Measurements from ENCODE around the gene TTLL10. TPM values are rescaled to one million over a fixed set of nuclear protein-coding genes. Genes with fewer than 3 reads are reported as not detected.
A peak's percentile ranks its signal among the peaks of the same experiment; 100 is the strongest.

Gene TTLL10
- total RNA-seq, 1 donor from 2014 or later, result 0.22 TPM

- DNase-seq (ENCODE audit: low spot score), result no peak
- intact Hi-C loops (cut with DNase I), result no loop called here
These were observed 66.1 kb downstream of the TTLL10 start for GRCh38 chr1:1239614-1240347.

- intact Hi-C loops (cut with DNase I), result no loop called here
- no peak for DNase-seq (ENCODE audit: low spot score)
These were observed 66.7 kb downstream of the TTLL10 start for GRCh38 chr1:1240348-1240732.

DNA sequence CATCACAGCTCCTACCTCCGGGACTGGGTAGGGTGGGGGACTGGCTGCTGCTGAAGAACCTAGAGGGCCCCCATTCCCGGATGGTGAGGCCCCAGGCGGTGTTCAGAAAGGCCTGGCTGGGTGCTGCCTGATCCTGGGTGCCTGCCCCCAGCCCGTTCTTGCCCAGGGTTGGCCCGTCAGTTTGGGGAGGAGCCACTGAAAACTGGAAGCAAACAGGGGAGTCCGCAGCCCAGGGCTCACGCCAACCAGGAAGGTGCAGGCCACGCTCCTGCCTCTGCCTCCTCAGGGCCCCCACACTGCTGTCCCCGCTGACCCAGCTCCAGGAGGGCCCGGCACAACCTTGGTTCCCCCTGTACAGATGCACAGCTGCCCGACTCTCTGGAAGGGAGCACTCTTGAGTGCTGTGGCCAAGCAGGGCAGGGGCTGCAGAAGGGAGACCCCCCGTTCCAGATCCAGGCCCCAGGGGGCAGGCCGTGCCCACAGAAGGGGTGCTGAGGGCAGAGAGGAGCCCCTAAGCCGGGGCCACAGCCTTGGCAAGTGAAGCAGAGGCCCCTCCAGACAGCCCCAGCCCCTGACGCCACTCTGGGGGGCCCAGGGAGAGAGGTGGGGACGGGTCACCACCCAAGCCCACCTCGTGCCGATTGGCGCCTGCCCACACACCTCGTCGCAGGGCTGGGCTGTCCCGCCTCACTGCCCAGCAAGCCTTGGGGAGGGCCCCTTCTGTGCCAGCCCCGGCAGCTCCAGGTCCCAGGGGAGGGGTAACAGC lies 67.3 kb downstream of the TTLL10 start:
- intact Hi-C loops (cut with DNase I), result no loop called here
- DNase-seq (ENCODE audit: low spot score), result no peak

DNA sequence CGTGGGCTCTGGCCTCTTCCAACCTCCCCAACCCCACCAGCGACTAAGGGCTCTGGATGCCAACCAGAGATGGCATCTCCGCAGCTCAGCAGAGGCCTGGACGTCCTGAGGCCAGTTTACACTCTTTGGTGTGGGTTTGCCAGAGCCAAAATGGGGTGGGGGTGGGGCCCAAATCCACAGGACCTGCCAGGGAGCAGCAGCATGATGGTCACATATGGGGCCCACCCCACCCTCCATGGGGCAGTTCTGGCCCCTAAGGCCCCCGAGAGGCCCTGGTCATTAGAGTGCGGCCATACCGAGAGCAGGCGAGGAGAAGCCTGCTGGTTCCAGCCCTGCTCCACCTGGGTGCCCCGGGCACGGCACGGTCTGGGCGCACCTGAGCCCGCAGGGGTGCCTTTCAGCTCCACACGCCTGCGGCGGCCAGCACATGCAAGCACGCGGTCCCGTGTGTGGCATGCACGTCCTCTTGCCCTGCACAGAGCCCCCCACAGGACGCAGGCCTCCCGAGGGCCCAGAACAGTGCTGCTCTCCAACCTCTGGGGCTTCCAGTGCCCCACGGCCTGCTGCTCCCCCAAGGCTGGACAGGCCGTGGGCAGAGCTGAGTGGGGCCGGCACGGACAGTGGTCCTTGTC lies 68.0 kb downstream of the TTLL10 start:
- intact Hi-C loops (cut with DNase I), result no loop called here
- no peak for DNase-seq (ENCODE audit: low spot score)

DNA sequence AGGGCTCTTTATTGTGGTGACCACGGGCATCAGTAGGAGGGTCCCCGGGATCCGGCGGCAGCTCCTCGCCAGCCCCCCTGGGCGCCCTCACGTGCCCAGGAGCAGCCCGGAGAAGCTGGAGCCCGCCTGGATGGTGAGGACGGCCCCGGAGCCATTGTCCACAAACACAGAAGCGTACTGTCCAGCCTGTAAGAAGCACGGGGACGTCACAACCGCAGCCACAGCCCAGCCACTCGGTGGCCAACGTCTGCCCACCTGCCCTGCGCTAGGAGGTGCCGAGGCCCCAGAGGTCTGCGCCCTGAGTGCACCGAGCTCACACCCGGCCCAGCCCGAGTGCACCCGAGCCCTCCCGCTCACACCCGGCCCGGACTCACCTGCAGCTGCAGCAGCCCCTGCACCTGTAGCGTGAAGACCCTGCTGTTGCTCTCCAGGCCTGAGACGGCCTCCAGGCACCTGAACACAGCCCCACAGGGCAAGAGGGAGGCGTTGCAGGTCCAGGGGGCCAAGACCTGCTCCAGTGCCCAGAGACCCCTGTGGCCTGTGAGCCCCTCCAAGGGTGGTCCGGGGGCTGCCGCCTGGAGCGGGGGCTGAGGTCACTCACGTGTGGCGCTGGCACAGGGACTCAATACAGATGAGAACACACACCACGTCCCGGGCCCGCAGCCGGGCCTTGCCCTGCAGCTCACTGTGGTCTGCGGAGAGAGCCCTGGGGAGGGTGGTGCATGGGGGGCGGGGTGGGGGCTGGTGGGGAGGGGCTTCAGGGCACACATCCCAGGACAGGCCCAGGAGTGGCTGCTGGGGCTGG lies 69.0 kb downstream of the TTLL10 start:
- intact Hi-C loops (cut with DNase I), result no loop called here

GRCh38 chr1:1243266-1243660 lies 69.6 kb downstream of the TTLL10 start:
- DNase-seq (ENCODE audit: low spot score), result no peak
- intact Hi-C loops (cut with DNase I), result no loop called here

More for the DNA sequence above, 69.0 kb downstream of the TTLL10 start:
- DNase-seq (ENCODE audit: low spot score), result no peak

DNA sequence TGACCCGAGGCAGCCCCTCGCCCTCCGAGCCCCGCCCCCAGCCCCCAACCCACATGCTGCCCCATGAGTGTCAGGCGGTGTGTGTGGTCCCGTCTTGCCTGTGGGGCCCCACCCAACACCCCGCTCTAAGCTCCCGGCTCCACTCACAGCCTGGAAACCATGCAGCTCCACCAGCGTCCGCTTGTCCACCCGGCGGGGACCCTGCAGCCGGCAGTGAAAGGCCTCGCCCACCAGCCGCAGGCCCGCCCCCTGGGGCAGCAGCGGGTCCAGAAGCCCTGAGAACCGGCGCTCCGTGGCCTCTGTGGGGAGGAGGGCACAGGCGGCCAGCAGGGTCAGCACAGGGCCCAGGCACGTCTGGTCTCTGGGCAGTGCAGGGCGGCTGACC lies 70.1 kb downstream of the TTLL10 start:
- intact Hi-C loops (cut with DNase I), result no loop called here
- DNase-seq (ENCODE audit: low spot score), result no peak

DNA sequence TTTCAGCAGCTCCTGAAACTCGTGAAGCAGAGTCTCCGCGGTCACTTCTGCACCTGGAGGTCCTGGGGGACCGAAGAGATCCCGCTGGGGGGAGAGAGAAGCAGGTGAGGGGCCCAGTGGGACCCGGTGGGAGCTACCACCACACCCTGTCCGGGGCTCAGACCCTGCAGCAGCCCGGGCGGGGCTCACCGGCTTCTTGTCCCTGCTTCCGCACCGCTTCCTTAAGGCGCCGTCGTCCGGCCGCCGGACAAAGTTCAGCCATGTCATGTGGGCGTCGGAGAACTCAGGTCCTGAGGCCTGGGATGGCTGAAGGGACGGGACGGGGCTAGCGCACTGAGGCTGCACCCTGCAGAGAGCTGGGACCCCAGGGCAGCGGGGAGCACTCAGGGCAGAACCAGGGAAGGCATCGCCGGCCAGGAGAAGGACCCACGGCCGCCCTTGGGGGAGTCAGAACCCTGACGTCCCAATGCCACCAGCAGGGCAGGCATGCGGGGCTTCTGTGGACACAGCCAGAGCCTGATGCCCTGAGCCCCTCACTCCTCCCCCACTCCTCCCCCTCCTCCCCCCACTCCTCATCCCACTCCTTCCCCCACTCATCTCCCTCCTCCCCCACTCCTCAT lies 70.6 kb downstream of the TTLL10 start:
- DNase-seq (ENCODE audit: low spot score), result no peak
- intact Hi-C loops (cut with DNase I), result no loop called here

DNA sequence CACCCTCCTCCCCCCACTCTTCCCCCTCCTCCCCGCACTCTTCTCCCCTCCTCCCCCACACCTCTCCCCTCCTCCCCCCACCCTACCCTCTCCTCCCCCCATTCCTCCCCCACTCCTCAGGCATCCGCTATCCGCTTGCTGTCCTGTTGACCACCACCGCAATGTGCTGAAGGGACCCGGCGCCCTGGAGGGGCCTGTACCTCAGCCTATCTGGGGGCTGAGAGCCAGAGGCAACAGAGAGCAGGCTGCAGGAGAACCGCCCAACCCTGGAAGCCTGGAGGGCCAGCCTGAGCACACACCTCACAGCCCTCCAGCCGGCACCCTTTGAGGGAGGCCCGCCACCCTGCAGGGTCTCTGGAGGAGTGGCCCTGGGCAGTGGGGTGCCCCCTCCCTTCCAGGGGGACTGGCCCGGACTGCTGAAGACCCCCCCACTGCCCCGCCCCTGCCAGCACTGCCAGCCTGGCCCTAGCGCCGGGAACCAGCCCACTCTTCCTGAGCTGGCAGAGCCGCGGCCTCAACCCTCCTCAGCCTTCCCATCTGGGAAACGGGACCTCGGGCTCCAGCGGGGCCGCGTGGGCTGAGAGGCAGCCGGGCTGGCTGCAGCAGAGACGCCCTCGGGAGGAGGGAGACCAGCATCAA lies 71.6 kb downstream of the TTLL10 start:
- intact Hi-C loops (cut with DNase I), result no loop called here
- DNase-seq (ENCODE audit: low spot score), result no peak

GRCh38 chr1:1245817-1246576 lies 72.3 kb downstream of the TTLL10 start:
- no peak for DNase-seq (ENCODE audit: low spot score)
- intact Hi-C loops (cut with DNase I), result no loop called here

DNA sequence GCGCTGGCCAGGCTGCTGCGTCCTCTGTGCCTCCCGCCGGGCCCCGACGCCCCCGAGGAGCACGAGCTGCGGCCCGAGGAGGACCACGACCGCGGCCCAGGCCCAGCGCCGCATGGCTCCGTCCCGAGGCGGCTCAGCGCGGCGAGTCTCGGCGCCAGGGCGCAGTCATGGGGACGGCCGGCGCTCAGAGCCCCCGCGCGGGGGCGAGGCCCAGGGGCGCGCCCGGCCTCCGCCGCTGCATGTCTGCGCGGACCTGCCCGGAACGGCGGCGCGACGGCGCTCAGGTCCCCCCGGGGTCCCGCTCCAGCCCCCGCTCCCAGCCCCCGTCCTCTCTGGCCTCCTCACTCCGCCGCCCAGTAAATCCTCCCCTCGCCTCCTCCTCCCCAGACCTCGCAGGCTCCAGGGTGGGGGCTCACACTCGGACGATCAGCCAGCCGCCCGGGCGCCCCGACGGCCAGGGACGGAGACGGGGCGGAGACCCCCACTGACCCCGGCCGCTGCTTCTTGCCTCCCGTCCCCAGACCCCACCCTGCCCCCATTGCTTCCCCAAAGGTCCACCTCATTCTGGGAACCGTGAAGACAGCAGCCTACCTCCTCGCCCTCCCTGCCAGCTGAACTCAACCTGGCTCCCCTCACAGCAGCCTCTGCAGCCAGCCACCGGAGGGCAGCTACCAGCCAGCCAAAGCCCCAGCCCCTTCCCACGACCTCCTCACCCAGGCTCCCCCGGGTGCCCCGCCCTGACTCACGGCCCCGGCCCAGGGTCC lies 73.1 kb downstream of the TTLL10 start, which contains the start of gene C1QTNF12:
TSS of gene C1QTNF12 (minus strand) at position 146 of the 764 bp plus-strand sequence. CDS start at position 114, 32 bp downstream.
- no peak for DNase-seq (ENCODE audit: low spot score)
- intact Hi-C loops (cut with DNase I), result no loop called here

DNA sequence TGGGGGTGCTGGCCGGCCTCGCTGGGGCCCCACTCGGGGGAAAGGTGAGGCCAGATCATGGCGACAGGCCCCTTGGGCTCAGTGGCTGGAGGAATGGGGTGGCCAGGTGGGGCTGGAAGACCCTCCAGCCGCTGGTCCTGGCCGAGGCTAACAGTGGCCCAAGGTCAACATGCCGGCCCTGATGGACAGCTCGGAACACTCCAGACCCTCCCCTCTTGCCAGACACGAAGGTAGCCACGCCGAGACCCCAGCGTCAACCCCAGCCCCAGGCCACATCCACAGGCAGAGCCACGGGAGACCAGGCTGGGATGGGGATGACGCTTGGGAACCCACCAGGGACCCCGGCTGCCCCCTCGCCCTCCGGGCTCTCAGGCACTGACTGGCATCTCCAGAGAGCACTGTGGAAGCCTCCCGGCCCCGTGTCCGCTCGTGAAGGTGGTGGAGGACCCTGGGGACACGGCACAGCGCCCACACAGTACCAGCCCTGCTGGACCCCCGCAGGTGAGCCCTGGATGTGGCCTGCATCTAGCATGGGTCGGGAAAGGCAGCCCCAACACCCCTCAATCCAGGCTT lies 73.7 kb downstream of the TTLL10 start:
- no peak for DNase-seq (ENCODE audit: low spot score)
- intact Hi-C loops (cut with DNase I), result no loop called here

Small RNA genes within 50 kb of the gene (microRNA-seq; reads per million reads assigned to microRNA genes)
- gene MIR200A, result 3.6 reads per million
- 23.1 reads per million, percentile 39 among the genes with 10 or more reads in this experiment for gene MIR200B
- gene MIR429, result 3.6 reads per million

Other genes starting within 250 kb of the TTLL10 start
- gene SAMD11, start 250.0 kb upstream of the TTLL10 start, total RNA-seq, result 10.2 TPM
- gene NOC2L, start 214.6 kb upstream of the TTLL10 start, total RNA-seq, result 39.0 TPM
- 4.8 TPM for gene KLHL17, start 213.3 kb upstream of the TTLL10 start, total RNA-seq
- gene PLEKHN1, start 207.4 kb upstream of the TTLL10 start, total RNA-seq, result not detected
- gene PERM1, start 191.8 kb upstream of the TTLL10 start, total RNA-seq, result 50.1 TPM
- gene HES4, start 173.8 kb upstream of the TTLL10 start, total RNA-seq, result 56.5 TPM
- gene ISG15, start 160.4 kb upstream of the TTLL10 start, total RNA-seq, result 18.2 TPM
- 27.0 TPM for gene AGRN, start 153.8 kb upstream of the TTLL10 start, total RNA-seq
- gene RNF223, start 99.6 kb upstream of the TTLL10 start, total RNA-seq, result not detected
- gene C1orf159, start 57.8 kb upstream of the TTLL10 start, total RNA-seq, result 5.4 TPM
- 0.19 TPM for gene TNFRSF18, start 32.7 kb downstream of the TTLL10 start, total RNA-seq
- gene TNFRSF4, start 40.3 kb downstream of the TTLL10 start, total RNA-seq, result 4.3 TPM
- gene SDF4, start 58.1 kb downstream of the TTLL10 start, total RNA-seq, result 139 TPM
- 11.1 TPM for gene B3GALT6, start 58.4 kb downstream of the TTLL10 start, total RNA-seq
- 2.6 TPM for gene C1QTNF12, start 72.8 kb downstream of the TTLL10 start, total RNA-seq
- 37.2 TPM for gene UBE2J2, start 100.0 kb downstream of the TTLL10 start, total RNA-seq
- 2.4 TPM for gene SCNN1D, start 106.6 kb downstream of the TTLL10 start, total RNA-seq
- gene ACAP3, start 134.1 kb downstream of the TTLL10 start, total RNA-seq, result 60.8 TPM
- 10.5 TPM for gene PUSL1, start 134.7 kb downstream of the TTLL10 start, total RNA-seq
- 73.8 TPM for gene INTS11, start 150.8 kb downstream of the TTLL10 start, total RNA-seq
- 50.2 TPM for gene CPTP, start 150.9 kb downstream of the TTLL10 start, total RNA-seq
- 0.62 TPM for gene TAS1R3, start 157.4 kb downstream of the TTLL10 start, total RNA-seq
- 96.2 TPM for gene DVL1, start 175.5 kb downstream of the TTLL10 start, total RNA-seq
- gene MXRA8, start 184.7 kb downstream of the TTLL10 start, total RNA-seq, result 30.5 TPM
- gene AURKAIP1, start 201.3 kb downstream of the TTLL10 start, total RNA-seq, result 174 TPM
- gene CCNL2, start 225.5 kb downstream of the TTLL10 start, total RNA-seq, result 78.6 TPM
- gene MRPL20, start 233.4 kb downstream of the TTLL10 start, total RNA-seq, result 127 TPM
- 1.8 TPM for gene ANKRD65, start 247.4 kb downstream of the TTLL10 start, total RNA-seq